Chondrocyte (in vitro differentiated cells): ENCODE results near the gene COPE. TPM values are rescaled to one million over a fixed set of nuclear protein-coding genes. Genes with fewer than 3 reads are reported as not detected.

Experiments
- DNase-seq: peaks from one replicate; pipeline ENCODE4 v3.0.0; 2021; ENCODE audit warnings: mixed read lengths, low spot score
- H3K27ac Mint-ChIP-seq: one replicate; pipeline ENCODE4 v1.8.0; 2021; ENCODE audit warnings: mild to moderate bottlenecking, moderate library complexity, mixed read lengths; ENCODE audit not compliant: unreplicated experiment
- H3K27me3 Mint-ChIP-seq: 2 replicates; pipeline ENCODE4 v1.8.0; 2021; ENCODE audit warnings: low read depth, mixed read lengths
- H3K36me3 Mint-ChIP-seq: 2 replicates; pipeline ENCODE4 v1.8.0; 2021; ENCODE audit warnings: low read depth, mixed read lengths
- H3K4me1 Mint-ChIP-seq: 2 replicates; pipeline ENCODE4 v1.8.0; 2021; ENCODE audit warnings: low read depth, mild to moderate bottlenecking, mixed read lengths
- H3K4me3 Mint-ChIP-seq: one replicate; pipeline ENCODE4 v1.8.0; 2021; ENCODE audit warnings: mild to moderate bottlenecking, moderate library complexity, mixed read lengths; ENCODE audit not compliant: unreplicated experiment
- H3K9me3 Mint-ChIP-seq: 2 replicates; pipeline ENCODE4 v1.8.0; 2021; ENCODE audit warnings: low read depth, mixed read lengths
- total RNA-seq: library from RNA; stranded (reverse); gene quantifications from 3 replicates; pipeline ENCODE4 v1.2.1, GENCODE V29; 2021
- TF ChIP-seq, protein P1 (sequence below): fragments of 200-600 bp; sonication (generic); IDR thresholded peaks from 2 replicates; pipeline ENCODE4 v1.5.0; 2021; ENCODE audit warnings: antibody characterized with exemption, mild to moderate bottlenecking, moderate library complexity

Gene COPE
- total RNA-seq, 1 donor from 2014 or later, result 175 TPM

DNA sequence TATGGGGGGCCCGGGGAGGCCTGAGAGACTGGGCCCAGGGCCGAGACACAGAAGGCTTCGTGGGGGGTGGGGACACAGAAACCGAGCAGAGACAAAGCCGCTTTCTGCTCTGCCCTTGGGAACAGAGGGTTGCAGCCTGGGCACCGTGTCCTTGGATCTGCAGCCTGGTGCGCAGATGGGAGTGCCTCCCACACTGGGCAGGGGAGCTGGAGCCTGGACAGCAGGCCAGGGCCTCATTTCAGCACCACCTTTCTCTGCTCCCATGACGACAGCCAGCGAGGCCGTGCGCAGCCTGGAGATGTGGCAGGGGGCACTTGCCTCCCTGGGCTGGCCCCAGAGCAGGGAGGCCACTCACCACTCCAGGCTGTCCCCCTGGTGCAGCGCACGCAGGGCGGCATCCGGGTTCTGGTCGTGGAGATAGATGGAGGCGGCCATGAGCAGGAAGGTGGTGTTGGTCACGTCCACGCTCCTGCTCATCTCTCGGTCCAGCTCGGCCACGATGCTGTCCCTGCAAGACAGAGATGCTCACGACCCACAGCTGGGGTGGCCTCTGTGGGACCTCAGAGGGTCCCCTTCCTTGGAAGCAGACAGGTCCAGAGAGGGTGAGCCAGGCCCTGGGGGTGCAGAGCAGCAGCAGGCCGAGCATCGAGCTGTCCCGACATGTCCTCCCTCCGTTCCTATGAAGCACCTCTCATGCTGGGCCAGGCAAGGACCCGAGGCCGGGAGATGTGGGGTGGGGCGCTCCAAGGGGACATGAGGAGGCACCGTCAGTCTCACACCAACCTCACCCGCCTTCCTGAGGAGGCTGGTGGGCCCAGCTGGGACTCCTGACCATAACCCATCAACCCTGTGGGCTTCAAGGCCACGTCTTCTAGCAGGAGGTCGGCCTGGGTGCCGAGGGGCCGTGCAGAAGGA lies 12.3 kb downstream of the COPE start:
- Mint-ChIP-seq H3K27ac (no peak overlapping the region), H3K36me3 (peaks cover 13% of the 10 kb centered on the region), H3K9me3 (no peaks in the 10 kb centered on the region), H3K4me3 (no peak overlapping the region), H3K27me3 (no peaks in the 10 kb centered on the region), H3K4me1 (no peaks in the 10 kb centered on the region)
- no peak for DNase-seq
- TF ChIP-seq, protein P1, sequence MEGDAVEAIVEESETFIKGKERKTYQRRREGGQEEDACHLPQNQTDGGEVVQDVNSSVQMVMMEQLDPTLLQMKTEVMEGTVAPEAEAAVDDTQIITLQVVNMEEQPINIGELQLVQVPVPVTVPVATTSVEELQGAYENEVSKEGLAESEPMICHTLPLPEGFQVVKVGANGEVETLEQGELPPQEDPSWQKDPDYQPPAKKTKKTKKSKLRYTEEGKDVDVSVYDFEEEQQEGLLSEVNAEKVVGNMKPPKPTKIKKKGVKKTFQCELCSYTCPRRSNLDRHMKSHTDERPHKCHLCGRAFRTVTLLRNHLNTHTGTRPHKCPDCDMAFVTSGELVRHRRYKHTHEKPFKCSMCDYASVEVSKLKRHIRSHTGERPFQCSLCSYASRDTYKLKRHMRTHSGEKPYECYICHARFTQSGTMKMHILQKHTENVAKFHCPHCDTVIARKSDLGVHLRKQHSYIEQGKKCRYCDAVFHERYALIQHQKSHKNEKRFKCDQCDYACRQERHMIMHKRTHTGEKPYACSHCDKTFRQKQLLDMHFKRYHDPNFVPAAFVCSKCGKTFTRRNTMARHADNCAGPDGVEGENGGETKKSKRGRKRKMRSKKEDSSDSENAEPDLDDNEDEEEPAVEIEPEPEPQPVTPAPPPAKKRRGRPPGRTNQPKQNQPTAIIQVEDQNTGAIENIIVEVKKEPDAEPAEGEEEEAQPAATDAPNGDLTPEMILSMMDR, result no peak

DNA sequence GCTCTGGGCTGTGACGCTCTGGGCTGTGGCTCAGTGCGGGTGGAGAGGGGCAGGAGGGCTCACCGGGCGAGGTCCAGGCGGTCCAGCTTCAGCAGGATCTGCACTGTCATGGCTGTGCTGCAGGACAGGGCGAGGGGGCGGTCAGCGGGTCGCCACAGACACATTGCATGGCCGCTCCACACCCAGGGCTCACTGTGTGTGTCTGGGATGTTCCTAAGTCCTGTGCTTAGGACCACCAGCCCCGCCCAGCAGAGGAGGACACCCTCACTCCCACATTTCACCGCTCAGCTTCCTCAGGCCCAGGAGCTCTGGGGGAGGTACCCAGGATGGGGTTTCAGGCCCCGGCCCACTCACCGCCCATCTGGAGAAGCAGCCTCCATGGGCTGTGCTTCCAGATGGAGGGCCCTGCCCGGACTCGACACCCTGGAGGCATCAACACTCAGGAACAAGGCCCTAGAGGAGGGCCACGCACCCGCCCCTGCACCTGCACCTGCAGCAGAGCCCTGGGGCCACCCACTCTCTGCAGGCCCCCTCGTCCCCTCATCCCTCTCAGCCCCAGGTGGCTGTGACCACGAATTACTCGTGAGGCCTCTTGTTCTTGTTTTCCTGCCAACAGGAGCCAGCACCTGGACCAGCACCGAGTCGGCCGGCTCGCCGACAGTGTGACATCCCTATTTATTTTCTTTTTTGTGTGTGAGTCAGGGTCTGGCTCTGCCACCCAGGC lies 13.5 kb downstream of the COPE start:
- Mint-ChIP-seq H3K4me1 (no peaks in the 10 kb centered on the region), H3K27me3 (no peaks in the 10 kb centered on the region), H3K4me3 (no peak overlapping the region), H3K27ac (no peak overlapping the region), H3K9me3 (no peaks in the 10 kb centered on the region), H3K36me3 (peaks cover 14% of the 10 kb centered on the region)
- DNase-seq, result no peak
- TF ChIP-seq, protein P1, result no peak

DNA sequence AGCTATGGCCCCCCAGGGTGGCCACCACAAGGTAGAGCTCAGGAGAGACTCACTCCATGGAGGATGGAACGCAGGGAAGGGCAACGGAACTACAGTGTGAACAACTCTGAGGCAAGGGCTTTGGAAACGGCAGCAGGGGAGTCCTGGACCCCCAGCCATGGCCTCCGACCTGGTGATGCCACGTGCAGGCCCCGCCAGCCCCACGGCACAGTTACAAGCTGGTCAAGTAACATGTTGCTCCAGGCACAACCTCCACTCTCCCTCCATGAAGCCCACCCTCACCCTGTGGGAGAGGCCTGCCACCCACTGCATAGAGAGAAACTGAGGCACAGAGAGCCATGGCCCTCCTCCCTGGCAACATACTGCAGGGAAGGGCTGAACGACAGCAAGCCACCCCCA lies 14.1 kb downstream of the COPE start:
- TF ChIP-seq, protein P1, result no peak
- Mint-ChIP-seq H3K4me3 (no peak overlapping the region), H3K4me1 (no peaks in the 10 kb centered on the region), H3K36me3 (peaks cover 15% of the 10 kb centered on the region), H3K27ac (no peak overlapping the region), H3K27me3 (no peaks in the 10 kb centered on the region), H3K9me3 (no peaks in the 10 kb centered on the region)
- DNase-seq, result no peak

DNA sequence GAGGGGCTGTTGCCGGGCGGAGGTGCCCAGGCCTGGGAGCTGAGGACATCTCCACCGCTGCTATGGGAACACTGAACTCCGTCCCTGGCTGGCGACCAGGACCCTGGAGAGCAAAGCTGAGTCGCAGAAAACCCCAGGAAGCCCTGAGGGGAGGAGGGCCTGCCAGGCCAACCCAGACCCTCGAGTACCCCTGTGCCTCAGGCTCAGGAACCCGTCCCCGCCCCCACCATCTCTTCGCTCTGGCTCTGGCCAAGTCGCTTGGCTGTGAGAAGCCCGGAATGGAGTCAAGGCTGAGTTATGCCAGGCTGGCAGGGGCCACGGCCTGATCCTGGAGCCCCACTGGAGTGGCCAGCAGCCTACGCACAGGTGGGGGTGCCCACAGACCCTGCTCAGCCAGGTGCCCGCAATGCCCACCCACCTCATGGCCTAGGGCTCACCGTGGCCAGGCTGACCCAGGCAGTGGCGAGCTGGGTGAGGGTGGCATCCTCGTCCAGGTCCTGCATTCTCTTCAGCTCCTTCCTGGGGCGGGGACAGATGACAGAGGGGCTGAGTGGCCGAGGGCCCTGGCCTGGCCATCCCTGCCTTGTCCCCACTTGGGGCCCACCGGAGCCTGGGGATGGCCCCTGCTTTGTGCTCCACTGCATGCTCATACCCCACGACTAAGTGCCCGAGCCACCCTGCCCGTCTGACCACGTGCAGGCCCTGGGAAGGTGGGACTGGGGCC lies 14.7 kb downstream of the COPE start:
- Mint-ChIP-seq H3K27ac (no peak overlapping the region), H3K4me1 (no peaks in the 10 kb centered on the region), H3K4me3 (no peak overlapping the region), H3K9me3 (no peaks in the 10 kb centered on the region), H3K36me3 (peaks cover 12% of the 10 kb centered on the region), H3K27me3 (no peaks in the 10 kb centered on the region)
- TF ChIP-seq, protein P1, result no peak
- DNase-seq, result peak; percentile 77
